Measurements from ENCODE around the gene SPCS2. TPM values are rescaled to one million over a fixed set of nuclear protein-coding genes. Genes with fewer than 3 reads are reported as not detected.

The SPCS2 gene
- total RNA-seq, 1 donor from 2014 or later: 186 TPM

- peaks cover 33% of the 10 kb centered on the region for H3K4me1 Mint-ChIP-seq
- H3K9me3 Mint-ChIP-seq: no peaks in the 10 kb centered on the region
- H3K4me3 Mint-ChIP-seq: peak overlapping the region; percentile 98
- H3K27me3 Mint-ChIP-seq (ENCODE audit: low read depth): no peaks in the 10 kb centered on the region
- H3K27ac Mint-ChIP-seq (ENCODE audit: unreplicated experiment): peak overlapping the region; percentile 97
- TF ChIP-seq, protein P1, sequence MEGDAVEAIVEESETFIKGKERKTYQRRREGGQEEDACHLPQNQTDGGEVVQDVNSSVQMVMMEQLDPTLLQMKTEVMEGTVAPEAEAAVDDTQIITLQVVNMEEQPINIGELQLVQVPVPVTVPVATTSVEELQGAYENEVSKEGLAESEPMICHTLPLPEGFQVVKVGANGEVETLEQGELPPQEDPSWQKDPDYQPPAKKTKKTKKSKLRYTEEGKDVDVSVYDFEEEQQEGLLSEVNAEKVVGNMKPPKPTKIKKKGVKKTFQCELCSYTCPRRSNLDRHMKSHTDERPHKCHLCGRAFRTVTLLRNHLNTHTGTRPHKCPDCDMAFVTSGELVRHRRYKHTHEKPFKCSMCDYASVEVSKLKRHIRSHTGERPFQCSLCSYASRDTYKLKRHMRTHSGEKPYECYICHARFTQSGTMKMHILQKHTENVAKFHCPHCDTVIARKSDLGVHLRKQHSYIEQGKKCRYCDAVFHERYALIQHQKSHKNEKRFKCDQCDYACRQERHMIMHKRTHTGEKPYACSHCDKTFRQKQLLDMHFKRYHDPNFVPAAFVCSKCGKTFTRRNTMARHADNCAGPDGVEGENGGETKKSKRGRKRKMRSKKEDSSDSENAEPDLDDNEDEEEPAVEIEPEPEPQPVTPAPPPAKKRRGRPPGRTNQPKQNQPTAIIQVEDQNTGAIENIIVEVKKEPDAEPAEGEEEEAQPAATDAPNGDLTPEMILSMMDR (conservative IDR thresholded peaks at IDR 0.05): no peak
- peaks cover 2% of the 10 kb centered on the region for H3K36me3 Mint-ChIP-seq (ENCODE audit: low read depth)
- DNase-seq (ENCODE audit: low read depth, low spot score): no peak
These were observed 1.4 kb downstream of the SPCS2 start for GRCh38 chr11:74950374-74950969.

DNA sequence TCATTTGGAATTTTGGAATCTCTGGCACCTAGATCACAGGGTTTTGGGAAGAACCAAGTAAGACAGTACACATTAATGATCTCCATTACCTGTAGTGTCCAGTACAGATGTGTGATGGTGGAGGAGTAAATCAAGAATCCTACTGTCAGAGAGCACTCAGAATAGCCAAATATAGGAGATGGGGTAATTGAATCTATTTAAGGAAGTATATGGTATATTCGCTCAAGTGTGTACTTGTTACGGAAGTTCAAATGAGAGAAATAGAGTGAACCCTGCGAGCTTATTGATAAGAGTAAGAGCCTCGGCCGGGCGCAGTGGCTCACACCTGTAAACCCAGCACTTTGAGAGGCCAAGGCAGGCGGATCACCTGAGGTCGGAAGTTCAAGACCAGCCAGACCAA is 2.2 kb downstream of the SPCS2 start:
- no peak for DNase-seq (ENCODE audit: low read depth, low spot score)
- Mint-ChIP-seq H3K27ac (ENCODE audit: unreplicated experiment) (no peak overlapping the region), H3K27me3 (ENCODE audit: low read depth) (no peaks in the 10 kb centered on the region), H3K9me3 (no peaks in the 10 kb centered on the region), H3K4me3 (peak overlapping the region; percentile 98), H3K4me1 (peaks cover 37% of the 10 kb centered on the region), H3K36me3 (ENCODE audit: low read depth) (peaks cover 2% of the 10 kb centered on the region)
- TF ChIP-seq, protein P1 (conservative IDR thresholded peaks at IDR 0.05): no peak

DNA sequence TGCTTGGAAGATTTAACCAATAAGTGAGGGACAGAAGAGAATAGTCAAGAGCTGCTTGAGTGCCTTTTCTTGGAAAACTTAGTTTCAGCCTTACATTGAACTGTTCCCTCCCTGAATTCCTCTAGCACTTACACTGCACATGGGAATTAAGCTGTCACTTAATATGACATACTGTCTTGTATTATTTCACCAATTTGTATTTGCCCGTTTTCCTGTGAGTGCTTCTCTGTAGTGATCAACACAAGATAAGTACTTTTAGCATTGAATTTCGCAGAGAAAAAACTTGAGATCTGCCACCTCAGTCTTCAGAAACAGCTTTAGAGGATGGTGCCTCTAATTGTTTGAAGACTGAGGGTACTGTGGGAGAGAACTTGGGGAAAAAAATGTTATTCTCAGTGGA is 3.7 kb downstream of the SPCS2 start:
- Mint-ChIP-seq H3K4me3 (peak overlapping the region; percentile 14), H3K4me1 (peaks cover 42% of the 10 kb centered on the region), H3K36me3 (ENCODE audit: low read depth) (peaks cover 2% of the 10 kb centered on the region), H3K27ac (ENCODE audit: unreplicated experiment) (no peak overlapping the region), H3K27me3 (ENCODE audit: low read depth) (no peaks in the 10 kb centered on the region), H3K9me3 (no peaks in the 10 kb centered on the region)
- TF ChIP-seq, protein P1 (conservative IDR thresholded peaks at IDR 0.05): no peak
- no peak for DNase-seq (ENCODE audit: low read depth, low spot score)

GRCh38 chr11:74953451-74953850 is 4.4 kb downstream of the SPCS2 start:
- Mint-ChIP-seq H3K4me1 (peaks cover 39% of the 10 kb centered on the region), H3K36me3 (ENCODE audit: low read depth) (peaks cover 2% of the 10 kb centered on the region), H3K27ac (ENCODE audit: unreplicated experiment) (no peak overlapping the region), H3K4me3 (no peak overlapping the region), H3K9me3 (no peaks in the 10 kb centered on the region), H3K27me3 (ENCODE audit: low read depth) (no peaks in the 10 kb centered on the region)
- TF ChIP-seq, protein P1 (conservative IDR thresholded peaks at IDR 0.05): no peak
- DNase-seq (ENCODE audit: low read depth, low spot score): no peak

- Mint-ChIP-seq H3K36me3 (ENCODE audit: low read depth) (no peaks in the 10 kb centered on the region), H3K9me3 (no peaks in the 10 kb centered on the region), H3K4me1 (peaks cover 33% of the 10 kb centered on the region), H3K27ac (ENCODE audit: unreplicated experiment) (no peak overlapping the region), H3K4me3 (no peak overlapping the region), H3K27me3 (ENCODE audit: low read depth) (no peaks in the 10 kb centered on the region)
- TF ChIP-seq, protein P1 (conservative IDR thresholded peaks at IDR 0.05): no peak
- no peak for DNase-seq (ENCODE audit: low read depth, low spot score)
These were observed 5.1 kb downstream of the SPCS2 start for GRCh38 chr11:74954199-74954598.
